Left ventricle myocardium inferior (tissue), 1 donor: ENCODE measurements around the gene KRT72. TPM values are rescaled to one million over a fixed set of nuclear protein-coding genes. Genes with fewer than 3 reads are reported as not detected.

Experiments used
- DNase-seq: peaks from one replicate; pipeline ENCODE4 v3.0.0-alpha.2; 2020
- H3K27ac ChIP-seq: fragments of 200-600 bp; replicated peaks from 2 replicates; pipeline ENCODE4 v1.8.0; 2021
- H3K27me3 ChIP-seq: fragments of 200-600 bp; 2 replicates; pipeline ENCODE4 v1.8.0; 2021; ENCODE audit warnings: low read depth
- H3K36me3 ChIP-seq: fragments of 200-600 bp; 2 replicates; pipeline ENCODE4 v1.8.0; 2021
- H3K4me1 ChIP-seq: fragments of 200-600 bp; 2 replicates; pipeline ENCODE4 v1.8.0; 2021
- H3K4me3 ChIP-seq: fragments of 200-600 bp; 2 replicates; pipeline ENCODE4 v1.8.0; 2021; ENCODE audit warnings: mild to moderate bottlenecking, moderate library complexity
- H3K9me3 ChIP-seq: fragments of 200-600 bp; replicated peaks from 2 replicates; pipeline ENCODE4 v1.8.0; 2021
- CTCF ChIP-seq: fragments of 200-600 bp; IDR thresholded peaks from 2 replicates; pipeline ENCODE4 v1.8.0; 2021; ENCODE audit warnings: antibody characterized with exemption, mild to moderate bottlenecking, borderline replicate concordance
- intact Hi-C: fragments of 100-400 bp; cut with micrococcal nuclease; formaldehyde crosslinking; loops from one replicate; pipeline ENCODE4 v1.11.0; 2022
- total RNA-seq: library from RNA; stranded (reverse); fragmentation: NEBNext Ultra II Directional; extraction: Animal tissue kit (Norgen Biotek cat#: 25700); gene quantifications from one replicate; pipeline ENCODE4 v1.2.1, GENCODE V29; 2021
- donor health status: DM: no; HTN: yes; CAD: no; lungs with severe emphysema.

Gene KRT72
- total RNA-seq, 1 donor from 2014 or later = not detected

GRCh38 chr12:52622349-52622748 lies 21.1 kb upstream of the KRT72 start:
- no peak for TF ChIP-seq CTCF
- DNase-seq = no peak
- H3K4me1 ChIP-seq = no peaks in the 10 kb centered on the region
- peaks cover 43% of the 10 kb centered on the region for H3K27me3 ChIP-seq
- H3K4me3 ChIP-seq = no peak overlapping the region
- intact Hi-C loops = no loop called here
- H3K27ac ChIP-seq = no peak overlapping the region
- H3K9me3 ChIP-seq = no peaks in the 10 kb centered on the region
- no peaks in the 10 kb centered on the region for H3K36me3 ChIP-seq

- H3K27ac ChIP-seq = no peak overlapping the region
- H3K4me3 ChIP-seq = no peak overlapping the region
- no peaks in the 10 kb centered on the region for H3K9me3 ChIP-seq
- no peaks in the 10 kb centered on the region for H3K36me3 ChIP-seq
- H3K27me3 ChIP-seq = peaks cover 56% of the 10 kb centered on the region
- intact Hi-C loops = no loop called here
- TF ChIP-seq CTCF = no peak
- no peak for DNase-seq
- H3K4me1 ChIP-seq = no peaks in the 10 kb centered on the region
Observed at GRCh38 chr12:52618866-52619265, 17.6 kb upstream of the KRT72 start.

GRCh38 chr12:52618216-52618615 lies 17.0 kb upstream of the KRT72 start, which contains the start of gene KRT73:
KRT73 (minus strand) TSS chr12:52618559; CDS start chr12:52618524, 35 bp downstream.
- H3K27me3 ChIP-seq = peaks cover 58% of the 10 kb centered on the region
- no peak for TF ChIP-seq CTCF
- no peak within 1 kb of the TSS for H3K27ac ChIP-seq
- no peak for DNase-seq
- H3K36me3 ChIP-seq = no peaks in the 10 kb centered on the region
- intact Hi-C loops = no loop called here
- no peak within 1 kb of the TSS for H3K4me3 ChIP-seq
- H3K9me3 ChIP-seq = no peaks in the 10 kb centered on the region
- H3K4me1 ChIP-seq = no peaks in the 10 kb centered on the region

- TF ChIP-seq CTCF = no peak
- H3K4me3 ChIP-seq = no peak overlapping the region
- H3K9me3 ChIP-seq = no peaks in the 10 kb centered on the region
- no peak for DNase-seq
- no peak overlapping the region for H3K27ac ChIP-seq
- H3K27me3 ChIP-seq = peaks cover 61% of the 10 kb centered on the region
- no peaks in the 10 kb centered on the region for H3K36me3 ChIP-seq
- intact Hi-C loops = no loop called here
- no peaks in the 10 kb centered on the region for H3K4me1 ChIP-seq
Observed at GRCh38 chr12:52617403-52617785, 16.1 kb upstream of the KRT72 start.

- H3K9me3 ChIP-seq = no peaks in the 10 kb centered on the region
- DNase-seq = no peak
Observed at GRCh38 chr12:52616680-52617402, 15.6 kb upstream of the KRT72 start.

More at GRCh38 chr12:52616680-52617402, 15.6 kb upstream of the KRT72 start:
- Histone ChIP-seq H3K27me3 (peaks cover 66% of the 10 kb centered on the region), H3K4me1 (no peaks in the 10 kb centered on the region), H3K36me3 (no peaks in the 10 kb centered on the region), H3K27ac (no peak overlapping the region), H3K4me3 (no peak overlapping the region)
- no peak for TF ChIP-seq CTCF
- intact Hi-C loops = no loop called here
